Measurements from ENCODE around the gene OTULINL. TPM values are rescaled to one million over a fixed set of nuclear protein-coding genes. Genes with fewer than 3 reads are reported as not detected.
"Not testable (repeated sequence)": the region's sequence is repeated elsewhere in the genome, so short reads cannot be mapped to it uniquely, and the experiment has no call there.

OTULINL gene
- total RNA-seq, 2 donors from 2014 or later: 6.2 to 8.9 TPM

GRCh38 chr5:14551211-14551610 is 30.4 kb upstream of the OTULINL start:
- no peak for TF ChIP-seq CTCF (conservative IDR thresholded peaks at IDR 0.05)
- Histone ChIP-seq H3K4me3 (ENCODE audit: low read length) (no peak overlapping the region), H3K27me3 (ENCODE audit: control insufficient read depth, insufficient read depth, low read length, poor library complexity, severe bottlenecking) (no peaks in the 10 kb centered on the region), H3K4me1 (ENCODE audit: control insufficient read depth, insufficient read depth, low read length) (no peaks in the 10 kb centered on the region), H3K9me3 (ENCODE audit: control insufficient read depth, low read length) (no peaks in the 10 kb centered on the region), H3K36me3 (ENCODE audit: control insufficient read depth, insufficient read depth, low read length) (no peaks in the 10 kb centered on the region), H3K27ac (ENCODE audit: low read depth, low read length) (no peak overlapping the region), H3K9ac (ENCODE audit: extremely low read depth, low read length, poor library complexity, severe bottlenecking) (no peak overlapping the region)
- H3K27me3 Mint-ChIP-seq (ENCODE audit: insufficient read depth): peaks cover 5% of the 10 kb centered on the region
- DNase-seq: no peak
- H3K9me3 Mint-ChIP-seq: peaks cover 2% of the 10 kb centered on the region
- whole genome bisulfite sequencing, 2 experiments (ENCODE audit: insufficient coverage in 1 of 2, insufficient read length in 1 of 2): 91 to 95% methylated on average over 2 to 3 of the region's 3 CpGs
- H3K4me3 Mint-ChIP-seq: no peak overlapping the region
- no peaks in the 10 kb centered on the region for H3K36me3 Mint-ChIP-seq (ENCODE audit: low read depth)
- H3K4me1 Mint-ChIP-seq: no peaks in the 10 kb centered on the region
- no peak overlapping the region for H3K27ac Mint-ChIP-seq

- WGBS, 2 experiments (ENCODE audit: insufficient coverage in 1 of 2, insufficient read length in 1 of 2): 100% methylated on average over 1 of the region's 1 CpG; no CpG with 5 or more reads in 1 of the 2 experiments
- no peaks in the 10 kb centered on the region for H3K9me3 Mint-ChIP-seq
Measured at GRCh38 chr5:14552017-14552416, 29.6 kb upstream of the OTULINL start.

GRCh38 chr5:14554288-14554687 is 27.3 kb upstream of the OTULINL start:
- not testable (repeated sequence) for H3K4me3 Mint-ChIP-seq; H3K36me3 Mint-ChIP-seq (ENCODE audit: low read depth); H3K27ac Mint-ChIP-seq; H3K9me3 ChIP-seq (ENCODE audit: control insufficient read depth, low read length); H3K27me3 ChIP-seq (ENCODE audit: control insufficient read depth, insufficient read depth, low read length, poor library complexity, severe bottlenecking); DNase-seq; H3K27ac ChIP-seq (ENCODE audit: low read depth, low read length); H3K9ac ChIP-seq (ENCODE audit: extremely low read depth, low read length, poor library complexity, severe bottlenecking); H3K4me1 ChIP-seq (ENCODE audit: control insufficient read depth, insufficient read depth, low read length); H3K9me3 Mint-ChIP-seq; H3K36me3 ChIP-seq (ENCODE audit: control insufficient read depth, insufficient read depth, low read length); H3K27me3 Mint-ChIP-seq (ENCODE audit: insufficient read depth); H3K4me3 ChIP-seq (ENCODE audit: low read length)
- 92 to 94% methylated on average over 1 to 3 of the region's 3 CpGs for WGBS, 2 experiments (ENCODE audit: insufficient coverage in 1 of 2, insufficient read length in 1 of 2)
- H3K4me1 Mint-ChIP-seq: peaks cover 10% of the 10 kb centered on the region

More at GRCh38 chr5:14552017-14552416, 29.6 kb upstream of the OTULINL start:
- Mint-ChIP-seq H3K27me3 (ENCODE audit: insufficient read depth) (peaks cover 5% of the 10 kb centered on the region), H3K4me3 (no peak overlapping the region), H3K36me3 (ENCODE audit: low read depth) (no peaks in the 10 kb centered on the region), H3K27ac (no peak overlapping the region), H3K4me1 (no peaks in the 10 kb centered on the region)
- Histone ChIP-seq H3K9ac (ENCODE audit: extremely low read depth, low read length, poor library complexity, severe bottlenecking) (no peak overlapping the region), H3K27me3 (ENCODE audit: control insufficient read depth, insufficient read depth, low read length, poor library complexity, severe bottlenecking) (no peaks in the 10 kb centered on the region), H3K4me1 (ENCODE audit: control insufficient read depth, insufficient read depth, low read length) (no peaks in the 10 kb centered on the region), H3K4me3 (ENCODE audit: low read length) (no peak overlapping the region), H3K36me3 (ENCODE audit: control insufficient read depth, insufficient read depth, low read length) (no peaks in the 10 kb centered on the region), H3K9me3 (ENCODE audit: control insufficient read depth, low read length) (no peaks in the 10 kb centered on the region), H3K27ac (ENCODE audit: low read depth, low read length) (no peak overlapping the region)
- no peak for DNase-seq
- no peak for TF ChIP-seq CTCF (conservative IDR thresholded peaks at IDR 0.05)

- no peak for TF ChIP-seq CTCF (conservative IDR thresholded peaks at IDR 0.05)
- H3K36me3 Mint-ChIP-seq (ENCODE audit: low read depth): no peaks in the 10 kb centered on the region
Measured at GRCh38 chr5:14556015-14556414, 25.6 kb upstream of the OTULINL start.

More at GRCh38 chr5:14556015-14556414, 25.6 kb upstream of the OTULINL start:
- no peak overlapping the region for H3K27ac ChIP-seq (ENCODE audit: low read depth, low read length)
- WGBS, 2 experiments (ENCODE audit: insufficient coverage in 1 of 2, insufficient read length in 1 of 2): 94% methylated on average over 2 of the region's 2 CpGs; no CpG with 5 or more reads in 1 of the 2 experiments
- H3K9me3 ChIP-seq (ENCODE audit: control insufficient read depth, low read length): no peaks in the 10 kb centered on the region
- H3K9ac ChIP-seq (ENCODE audit: extremely low read depth, low read length, poor library complexity, severe bottlenecking): no peak overlapping the region
- no peaks in the 10 kb centered on the region for H3K27me3 Mint-ChIP-seq (ENCODE audit: insufficient read depth)
- DNase-seq: no peak
- H3K27me3 ChIP-seq (ENCODE audit: control insufficient read depth, insufficient read depth, low read length, poor library complexity, severe bottlenecking): no peaks in the 10 kb centered on the region
- no peak overlapping the region for H3K4me3 ChIP-seq (ENCODE audit: low read length)
- no peaks in the 10 kb centered on the region for H3K36me3 ChIP-seq (ENCODE audit: control insufficient read depth, insufficient read depth, low read length)
- no peaks in the 10 kb centered on the region for H3K4me1 ChIP-seq (ENCODE audit: control insufficient read depth, insufficient read depth, low read length)
- no peak overlapping the region for H3K27ac Mint-ChIP-seq
- no peak overlapping the region for H3K4me3 Mint-ChIP-seq
- H3K4me1 Mint-ChIP-seq: peaks cover 18% of the 10 kb centered on the region
- H3K9me3 Mint-ChIP-seq: no peaks in the 10 kb centered on the region
